H1 (cell line): Measurements from ENCODE around the gene CYP2A13. TPM values are rescaled to one million over a fixed set of nuclear protein-coding genes. Genes with fewer than 3 reads are reported as not detected.

Experiments used
- CTCF ChIA-PET: fragments of 300-600 bp; sonication (Branson Sonifier 250); formaldehyde crosslinking; loops from one replicate; lab custom pipeline; 2021; ENCODE audit not compliant: partially characterized antibody; lab: Charles Lee
- POLR2A ChIA-PET: fragments of 300-600 bp; sonication (Branson Sonifier 250); formaldehyde crosslinking; loops from one replicate; lab custom pipeline; 2021; ENCODE audit warnings: inconsistent platforms; ENCODE audit not compliant: partially characterized antibody; lab: Charles Lee
- DNase-seq, 2 experiments: peaks; one replicate each; pipeline versions ENCODE4 v3.0.0 to v3.0.0-alpha.2; 2010 to 2022; ENCODE audit warnings: low spot score in 2 of 2, low read depth in 1 of 2, mixed read lengths in 1 of 2
- FAIRE-seq: peaks from 2 replicates; lab custom pipeline; 2011; peaks lifted over from hg19 to GRCh38; lab: Jason Lieb, UNC
- H2AFZ ChIP-seq: 2 replicates; pipeline ENCODE4 v1.8.1; 2012; ENCODE audit warnings: low read length, inconsistent platforms
- H2AK5ac ChIP-seq: 2 replicates; pipeline ENCODE4 v1.6.1; 2013; ENCODE audit warnings: low read depth, low read length
- H2BK120ac ChIP-seq: replicated peaks from 2 replicates; pipeline ENCODE3; 2013; ENCODE audit warnings: low read depth, low read length, inconsistent platforms
- H2BK12ac ChIP-seq: 2 replicates; pipeline ENCODE4 v1.6.1; 2013; ENCODE audit warnings: low read depth, low read length
- H2BK15ac ChIP-seq: 2 replicates; pipeline ENCODE4 v1.6.1; 2013; ENCODE audit warnings: low read length
- H2BK20ac ChIP-seq: 2 replicates; pipeline ENCODE4 v1.6.1; 2013; ENCODE audit warnings: low read length
- H2BK5ac ChIP-seq: 2 replicates; pipeline ENCODE4 v1.6.1; 2013; ENCODE audit warnings: low read depth, low read length
- H3K14ac ChIP-seq: 2 replicates; pipeline ENCODE4 v1.6.1; 2013; ENCODE audit warnings: inconsistent platforms; ENCODE audit not compliant: insufficient read length
- H3K18ac ChIP-seq: 2 replicates; pipeline ENCODE4 v1.6.1; 2013; ENCODE audit warnings: low read length; ENCODE audit errors: extremely low read depth
- H3K23ac ChIP-seq: 2 replicates; pipeline ENCODE4 v1.6.1; 2013; ENCODE audit warnings: inconsistent platforms; ENCODE audit not compliant: insufficient read length
- H3K23me2 ChIP-seq: 2 replicates; pipeline ENCODE4 v1.6.1; 2013; ENCODE audit warnings: low read depth, low read length
- H3K27ac ChIP-seq: 2 replicates; pipeline ENCODE4 v1.6.1; 2011; ENCODE audit warnings: low read depth, low read length, inconsistent platforms
- H3K27me3 ChIP-seq, 4 experiments: replicated peaks in 1 of 4; 1 replicate in 1 of 4; 2 replicates in 3 of 4; pipeline versions ENCODE4 v1.6.1 to v1.8.1; 2011 to 2013; ENCODE audit warnings: low read length in 3 of 4, mild to moderate bottlenecking in 3 of 4, inconsistent platforms in 2 of 4, mixed read lengths in 2 of 4, moderate library complexity in 1 of 4; ENCODE audit not compliant: control insufficient read depth in 3 of 4, insufficient read depth in 3 of 4; ENCODE audit errors: extremely low read depth in 1 of 4
- H3K36me3 ChIP-seq, 4 experiments: 2 replicates each; pipeline versions ENCODE4 v1.6.1 to v1.8.1; 2011 to 2013; ENCODE audit warnings: mild to moderate bottlenecking in 4 of 4, low read length in 3 of 4, moderate library complexity in 2 of 4, control low read depth in 1 of 4, inconsistent platforms in 1 of 4; ENCODE audit not compliant: insufficient read depth in 4 of 4, control insufficient read depth in 2 of 4
- H3K4ac ChIP-seq: replicated peaks from 2 replicates; pipeline ENCODE3; 2013; ENCODE audit warnings: low read length, low read depth, mixed read lengths, inconsistent platforms; ENCODE audit not compliant: insufficient read length
- H3K4me1 ChIP-seq, 4 experiments: replicated peaks in 1 of 4; 1 replicate in 1 of 4; 2 replicates in 3 of 4; pipeline versions ENCODE4 v1.6.1 to v1.8.1; 2011 to 2013; ENCODE audit warnings: low read length in 3 of 4, inconsistent platforms in 2 of 4, mixed read lengths in 1 of 4; ENCODE audit not compliant: insufficient read depth in 4 of 4, control insufficient read depth in 3 of 4
- H3K4me2 ChIP-seq, 2 experiments: 2 replicates each; pipeline versions ENCODE4 v1.6.1 to v1.8.1; 2011 to 2013; ENCODE audit warnings: low read depth in 2 of 2, low read length in 2 of 2, control low read depth in 1 of 2, inconsistent platforms in 1 of 2, mild to moderate bottlenecking in 1 of 2; ENCODE audit not compliant: insufficient read depth in 1 of 2
- H3K4me3 ChIP-seq, 4 experiments: fragments of 200-600, 300-600 bp in 1 of 4; sonication (generic), shearing (Covaris generic), sonication (Bioruptor Twin) in 1 of 4; 2 replicates each; pipeline versions ENCODE4 v1.5.1 to v1.8.1; 2011 to 2016; ENCODE audit warnings: low read length in 4 of 4, low read depth in 3 of 4, control low read depth in 2 of 4, inconsistent platforms in 2 of 4, mild to moderate bottlenecking in 2 of 4, mixed read lengths in 1 of 4, moderate library complexity in 1 of 4; ENCODE audit not compliant: insufficient read depth in 2 of 4; ENCODE audit errors: extremely low read depth in 1 of 4
- H3K56ac ChIP-seq: replicated peaks from 2 replicates; pipeline ENCODE3; 2013; ENCODE audit warnings: low read depth, mild to moderate bottlenecking, mixed read lengths, low read length, inconsistent platforms; ENCODE audit not compliant: insufficient read length
- H3K79me1 ChIP-seq: 2 replicates; pipeline ENCODE4 v1.6.1; 2013; ENCODE audit warnings: low read depth, low read length, control low read depth
- H3K79me2 ChIP-seq, 2 experiments: 2 replicates each; pipeline versions ENCODE4 v1.6.1 to v1.8.1; 2012 to 2013; ENCODE audit warnings: low read length in 2 of 2, mild to moderate bottlenecking in 2 of 2, inconsistent platforms in 1 of 2; ENCODE audit not compliant: insufficient read depth in 2 of 2, control insufficient read depth in 1 of 2
- H3K9ac ChIP-seq, 4 experiments: replicated peaks in 1 of 4; 1 replicate in 1 of 4; 2 replicates in 3 of 4; pipeline versions ENCODE4 v1.6.1 to v1.8.1; 2011 to 2013; ENCODE audit warnings: low read depth in 3 of 4, low read length in 3 of 4, control low read depth in 2 of 4, mild to moderate bottlenecking in 2 of 4, moderate library complexity in 2 of 4, inconsistent platforms in 1 of 4; ENCODE audit errors: extremely low read depth in 1 of 4
- H3K9me3 ChIP-seq, 2 experiments: 2 replicates each; pipeline versions ENCODE4 v1.6.1 to v1.8.1; 2012 to 2013; ENCODE audit warnings: mild to moderate bottlenecking in 2 of 2, moderate library complexity in 2 of 2, control low read depth in 1 of 2, inconsistent platforms in 1 of 2, low read depth in 1 of 2, low read length in 1 of 2, mixed read lengths in 1 of 2; ENCODE audit not compliant: insufficient read depth in 2 of 2
- H4K20me1 ChIP-seq, 2 experiments: replicated peaks in 1 of 2; 2 replicates each; pipeline versions ENCODE3 to v1.8.1; 2011 to 2013; ENCODE audit warnings: inconsistent platforms in 2 of 2, low read length in 2 of 2, mild to moderate bottlenecking in 1 of 2; ENCODE audit not compliant: insufficient read depth in 2 of 2, control insufficient read depth in 1 of 2
- H4K5ac ChIP-seq: 2 replicates; pipeline ENCODE4 v1.6.1; 2013; ENCODE audit warnings: low read length, low read depth, mixed read lengths, inconsistent platforms; ENCODE audit not compliant: insufficient read length
- H4K8ac ChIP-seq: 2 replicates; pipeline ENCODE4 v1.8.0; 2013; ENCODE audit warnings: mild to moderate bottlenecking, moderate library complexity, low read length, inconsistent platforms; ENCODE audit not compliant: insufficient read depth; ENCODE audit errors: extremely low read depth
- H4K91ac ChIP-seq: replicated peaks from 2 replicates; pipeline ENCODE3; 2013; ENCODE audit warnings: low read length, mixed read lengths, inconsistent platforms; ENCODE audit not compliant: insufficient read length
- ATF3 ChIP-seq: IDR thresholded peaks from 2 replicates; pipeline ENCODE4 v1.6.1; 2011; ENCODE audit warnings: low read depth, mild to moderate bottlenecking, low read length; ENCODE audit not compliant: insufficient read depth
- BRCA1 ChIP-seq: IDR thresholded peaks from 2 replicates; pipeline ENCODE4 v1.6.1; 2012; ENCODE audit warnings: low read depth, low read length, improper control_type of control experiment
- CTBP2 ChIP-seq: IDR thresholded peaks from 2 replicates; pipeline ENCODE4 v1.7.0; 2011; ENCODE audit warnings: borderline replicate concordance, mild to moderate bottlenecking, moderate library complexity, mixed read lengths, low read length; ENCODE audit not compliant: insufficient read depth, insufficient read length
- EZH2 ChIP-seq: fragments of 200-600 bp; sonication (generic); IDR thresholded peaks from 2 replicates; pipeline ENCODE4 v1.7.1; 2012; ENCODE audit warnings: low read depth, mild to moderate bottlenecking, moderate library complexity, low read length, inconsistent platforms; ENCODE audit not compliant: severe bottlenecking
- JUN ChIP-seq: IDR thresholded peaks from 2 replicates; pipeline ENCODE4 v1.6.1; 2011; ENCODE audit warnings: low read depth, mild to moderate bottlenecking, improper control_type of control experiment, low read length
- JUND ChIP-seq: IDR thresholded peaks from 2 replicates; pipeline ENCODE4 v1.6.1; 2011; ENCODE audit warnings: mild to moderate bottlenecking, improper control_type of control experiment, low read length
- NANOG ChIP-seq: IDR thresholded peaks from 2 replicates; pipeline ENCODE4 v1.6.1; 2011; ENCODE audit warnings: low read length, low read depth, mild to moderate bottlenecking, inconsistent platforms; ENCODE audit not compliant: insufficient read depth, poor library complexity, severe bottlenecking
- POLR2A ChIP-seq, 2 experiments: IDR thresholded peaks; 1 replicate in 1 of 2; 2 replicates in 1 of 2; pipeline ENCODE4 v1.6.1; 2011; ENCODE audit warnings: low read depth in 2 of 2, low read length in 2 of 2, mild to moderate bottlenecking in 2 of 2; ENCODE audit errors: control extremely low read depth in 1 of 2
- POU5F1 ChIP-seq: IDR thresholded peaks from 2 replicates; pipeline ENCODE4 v1.6.1; 2011; ENCODE audit warnings: low read depth, mild to moderate bottlenecking, low read length, moderate library complexity
- RAD21 ChIP-seq, 2 experiments: IDR thresholded peaks in 1 of 2; conservative IDR thresholded peaks in 1 of 2; 2 replicates each; pipeline ENCODE4 v1.6.1; 2011; ENCODE audit warnings: low read depth in 2 of 2, low read length in 2 of 2, improper control_type of control experiment in 1 of 2, inconsistent platforms in 1 of 2, mild to moderate bottlenecking in 1 of 2, moderate library complexity in 1 of 2
- RNF2 ChIP-seq: fragments of 200-900, 300-1000 bp; sonication (generic); IDR thresholded peaks from 2 replicates; pipeline ENCODE4 v1.7.1; 2016; ENCODE audit warnings: borderline replicate concordance, low read depth, mild to moderate bottlenecking, antibody characterized with exemption, low read length; ENCODE audit not compliant: poor library complexity, severe bottlenecking; ENCODE audit errors: missing control alignments
- WGBS, 2 experiments: shearing (Covaris generic) in 1 of 2; methylation state at CpG; one replicate each; pipeline versions ENCODE4 v1.1.6 to v1.1.7; 2013 to 2015; ENCODE audit warnings: low lambda C conversion rate in 2 of 2, mixed read lengths in 2 of 2, inconsistent platforms in 1 of 2, low coverage in 1 of 2, missing lambda C conversion rate in 1 of 2; ENCODE audit not compliant: insufficient replicate concordance in 2 of 2, insufficient coverage in 1 of 2, insufficient read length in 1 of 2; ENCODE audit errors: extremely low coverage in 1 of 2, missing lambda C conversion rate in 1 of 2; 5-methylcytosine and 5-hydroxymethylcytosine counted together
- polyA plus RNA-seq, 7 experiments: library from polyadenylated mRNA; depleted of rRNA in 3 of 7; stranded (reverse) in 5 of 7; unstranded in 2 of 7; fragments of >200 nt in 5 of 7; fragments of 200-250 nt in 2 of 7; gene quantifications; 1 replicate in 5 of 7; 2 replicates in 1 of 7; 4 replicates in 1 of 7; pipeline versions ENCODE4 v1.2.1 to v1.2.3, GENCODE V29; 2011 to 2013; ENCODE audit warnings: missing spikeins in 2 of 7, mixed read lengths in 2 of 7
- total RNA-seq: library from RNA; stranded (reverse); fragmentation: NEBNext Ultra II Directional; extraction: Animal tissue kit (Norgen Biotek cat#: 25700); gene quantifications from 2 replicates; pipeline ENCODE4 v1.2.1, GENCODE V29; 2021

The CYP2A13 gene
- total and polyA plus RNA-seq, 2 of the 8 experiments (the other 6 are each of a cell fraction or from before 2014, with no cell fraction given), result 0.60 to 0.63 TPM

- Histone ChIP-seq H3K18ac (no peak overlapping the region), H3K4me2 (no peak overlapping the region), H3K27me3 (no peaks in the 10 kb centered on the region; a peak in 1 of 7 replicates), H3K56ac (no peak overlapping the region), H2BK120ac (no peak overlapping the region), H3K27ac (no peak overlapping the region), H3K9me3 (peaks cover 8 to 15% of the 10 kb centered on the region in 2 experiments; a peak in 2 of 4 replicates), H2AFZ (no peak overlapping the region), H3K79me2 (no peaks in the 10 kb centered on the region), H2BK20ac (no peak overlapping the region), H2BK15ac (no peak overlapping the region), H3K23me2 (no peaks in the 10 kb centered on the region), H4K8ac (no peak overlapping the region), H2AK5ac (no peak overlapping the region), H3K23ac (no peak overlapping the region), H4K91ac (no peak overlapping the region), H3K36me3 (no peaks in the 10 kb centered on the region), H3K4ac (no peak overlapping the region), H4K5ac (no peak overlapping the region), H3K79me1 (no peaks in the 10 kb centered on the region), H3K4me1 (peaks cover 0 to 2% (median 0%) of the 10 kb centered on the region in 4 experiments; a peak in 1 of 7 replicates), H2BK12ac (no peak overlapping the region), H4K20me1 (no peaks in the 10 kb centered on the region), H3K9ac (no peak overlapping the region), H3K4me3 (no peak overlapping the region), H3K14ac (no peak overlapping the region), H2BK5ac (no peak overlapping the region)
- TF ChIP-seq POLR2A (IDR thresholded peaks at IDR 0.05; ENCODE audit: control extremely low read depth in 1 of 2, low read depth in 2 of 2, low read length in 2 of 2) (no peak), JUND (no peak), NANOG (no peak), JUN (no peak), RNF2 (no peak), BRCA1 (no peak), POU5F1 (no peak), CTBP2 (no peak), EZH2 (no peak), ATF3 (no peak), RAD21 (IDR thresholded peaks at IDR 0.05 in 1 of 2, conservative IDR thresholded peaks at IDR 0.05 in 1 of 2; ENCODE audit: low read depth in 2 of 2, low read length in 2 of 2) (no peak)
- ChIA-PET CTCF (interaction anchor here (1.0 to 1.6 kb wide), 2 partner anchors 12 to 32 kb away, joined by 3 to 5 read pairs; no protein-coding TSS in a partner anchor), POLR2A (no interaction called here)
- DNase-seq, result no peak
- FAIRE-seq, result no peak
- WGBS, 2 experiments, result 88% methylated on average over 2 of the region's 2 CpGs; no CpG with 5 or more reads in 1 of the 2 experiments
Observed at GRCh38 chr19:41097302-41097701, 9.1 kb downstream of the CYP2A13 start.
